Muscle layer of colon (tissue), 2 donors: ENCODE results near the gene COL20A1.

Experiments
- H3K27ac ChIP-seq: one replicate; pipeline ENCODE4 v1.7.0; 2013; ENCODE audit warnings: low read depth, mild to moderate bottlenecking, low read length, moderate library complexity
- H3K27me3 ChIP-seq, 2 donors: one replicate each; pipeline ENCODE4 v1.7.0; 2013; ENCODE audit warnings: low read length in 2 of 2, mild to moderate bottlenecking in 2 of 2; ENCODE audit not compliant: insufficient read depth in 2 of 2, control insufficient read depth in 1 of 2
- H3K36me3 ChIP-seq: one replicate; pipeline ENCODE4 v1.7.0; 2013; ENCODE audit warnings: mild to moderate bottlenecking, low read length; ENCODE audit not compliant: insufficient read depth
- H3K4me1 ChIP-seq: one replicate; pipeline ENCODE4 v1.7.0; 2013; ENCODE audit warnings: mild to moderate bottlenecking, low read length; ENCODE audit not compliant: insufficient read depth
- H3K4me3 ChIP-seq, 2 donors: one replicate each; pipeline ENCODE4 v1.7.0; 2013; ENCODE audit warnings: low read length in 2 of 2, low read depth in 1 of 2, mild to moderate bottlenecking in 1 of 2, moderate library complexity in 1 of 2
- H3K9ac ChIP-seq: one replicate; pipeline ENCODE4 v1.7.0; 2013; ENCODE audit warnings: low read length
- H3K9me3 ChIP-seq: one replicate; pipeline ENCODE4 v1.7.0; 2013; ENCODE audit warnings: mild to moderate bottlenecking, low read length
- donor health status: abdominal sarcoma.
- donor health status: Adenocarcinoma of cecum.

COL20A1 gene

GRCh38 chr20:63253438-63254231 is 39.4 kb upstream of the COL20A1 start:
- no peaks in the 10 kb centered on the region for H3K9me3 ChIP-seq
- H3K27me3 ChIP-seq: peaks cover 9 to 36% of the 10 kb centered on the region in 2 donors
- no peaks in the 10 kb centered on the region for H3K4me1 ChIP-seq
- no peaks in the 10 kb centered on the region for H3K36me3 ChIP-seq
- H3K9ac ChIP-seq: no peak overlapping the region
- H3K4me3 ChIP-seq: no peak overlapping the region
- no peak overlapping the region for H3K27ac ChIP-seq

- no peak within 1 kb of the TSS for H3K4me3 ChIP-seq
- H3K36me3 ChIP-seq: no peaks in the 10 kb centered on the region
- H3K27ac ChIP-seq: no peak within 1 kb of the TSS
- peaks cover 9 to 32% of the 10 kb centered on the region in 2 donors for H3K27me3 ChIP-seq
- H3K4me1 ChIP-seq: no peaks in the 10 kb centered on the region
- H3K9ac ChIP-seq: no peak within 1 kb of the TSS
- no peaks in the 10 kb centered on the region for H3K9me3 ChIP-seq
Observed at GRCh38 chr20:63254232-63254605, 38.8 kb upstream of the COL20A1 start, which contains the start of gene NKAIN4. TSS of gene NKAIN4 (minus strand) at chr20:63254463. CDS start at chr20:63254450, 13 bp downstream.

- Histone ChIP-seq H3K36me3 (no peaks in the 10 kb centered on the region), H3K4me3 (no peak overlapping the region), H3K27me3 (peaks cover 9 to 27% of the 10 kb centered on the region in 2 donors), H3K9ac (no peak overlapping the region), H3K4me1 (no peaks in the 10 kb centered on the region), H3K27ac (no peak overlapping the region), H3K9me3 (no peaks in the 10 kb centered on the region)
Observed at GRCh38 chr20:63254606-63255384, 38.2 kb upstream of the COL20A1 start.

GRCh38 chr20:63255931-63256704 is 36.9 kb upstream of the COL20A1 start:
- H3K4me1 ChIP-seq: no peaks in the 10 kb centered on the region
- no peak overlapping the region for H3K4me3 ChIP-seq
- no peaks in the 10 kb centered on the region for H3K36me3 ChIP-seq
- H3K27me3 ChIP-seq: peaks cover 9 to 26% of the 10 kb centered on the region in 2 donors
- H3K9me3 ChIP-seq: no peaks in the 10 kb centered on the region
- H3K9ac ChIP-seq: no peak overlapping the region
- H3K27ac ChIP-seq: no peak overlapping the region

- H3K27me3 ChIP-seq: peaks cover 9 to 29% of the 10 kb centered on the region in 2 donors
- no peaks in the 10 kb centered on the region for H3K4me1 ChIP-seq
- H3K4me3 ChIP-seq: no peak overlapping the region
- no peak overlapping the region for H3K27ac ChIP-seq
- no peak overlapping the region for H3K9ac ChIP-seq
- no peaks in the 10 kb centered on the region for H3K36me3 ChIP-seq
- no peaks in the 10 kb centered on the region for H3K9me3 ChIP-seq
Observed at GRCh38 chr20:63256954-63257353, 36.0 kb upstream of the COL20A1 start.

GRCh38 chr20:63257629-63258028 is 35.4 kb upstream of the COL20A1 start:
- Histone ChIP-seq H3K4me1 (no peaks in the 10 kb centered on the region), H3K4me3 (no peak overlapping the region), H3K9me3 (no peaks in the 10 kb centered on the region), H3K9ac (no peak overlapping the region), H3K27me3 (peaks cover 9 to 28% of the 10 kb centered on the region in 2 donors), H3K36me3 (no peaks in the 10 kb centered on the region), H3K27ac (no peak overlapping the region)

GRCh38 chr20:63258781-63259180 is 34.2 kb upstream of the COL20A1 start:
- H3K9me3 ChIP-seq: no peaks in the 10 kb centered on the region
- no peaks in the 10 kb centered on the region for H3K36me3 ChIP-seq
- H3K27ac ChIP-seq: no peak overlapping the region
- H3K27me3 ChIP-seq: peaks cover 0 to 25% of the 10 kb centered on the region in 2 donors
- no peaks in the 10 kb centered on the region for H3K4me1 ChIP-seq
- H3K4me3 ChIP-seq: no peak overlapping the region
- no peak overlapping the region for H3K9ac ChIP-seq

- no peaks in the 10 kb centered on the region for H3K36me3 ChIP-seq
- H3K27ac ChIP-seq: no peak overlapping the region
- H3K4me1 ChIP-seq: no peaks in the 10 kb centered on the region
- peaks cover 0 to 18% of the 10 kb centered on the region in 2 donors for H3K27me3 ChIP-seq
- no peak overlapping the region for H3K9ac ChIP-seq
- no peaks in the 10 kb centered on the region for H3K9me3 ChIP-seq
- no peak overlapping the region for H3K4me3 ChIP-seq
Observed at GRCh38 chr20:63259734-63260460, 33.1 kb upstream of the COL20A1 start.

- no peaks in the 10 kb centered on the region for H3K4me1 ChIP-seq
- no peaks in the 10 kb centered on the region for H3K36me3 ChIP-seq
- H3K27ac ChIP-seq: no peak overlapping the region
- no peaks in the 10 kb centered on the region for H3K9me3 ChIP-seq
- no peak overlapping the region for H3K9ac ChIP-seq
- H3K27me3 ChIP-seq: peaks cover 0 to 15% of the 10 kb centered on the region in 2 donors
- H3K4me3 ChIP-seq: no peak overlapping the region
Observed at GRCh38 chr20:63260521-63260920, 32.5 kb upstream of the COL20A1 start.

- H3K27me3 ChIP-seq: peaks cover 0 to 18% of the 10 kb centered on the region in 2 donors
- H3K9me3 ChIP-seq: no peaks in the 10 kb centered on the region
Observed at GRCh38 chr20:63261060-63261794, 31.8 kb upstream of the COL20A1 start.

More at GRCh38 chr20:63261060-63261794, 31.8 kb upstream of the COL20A1 start:
- Histone ChIP-seq H3K36me3 (no peaks in the 10 kb centered on the region), H3K27ac (no peak overlapping the region), H3K9ac (no peak overlapping the region), H3K4me3 (no peak overlapping the region), H3K4me1 (no peaks in the 10 kb centered on the region)
